ENCODE data around the gene ARPC2. TPM values are rescaled to one million over a fixed set of nuclear protein-coding genes. Genes with fewer than 3 reads are reported as not detected.
A peak's percentile ranks its signal among the peaks of the same experiment; 100 is the strongest.

The ARPC2 gene
- total and polyA plus RNA-seq, 7 donors: 235 to 517 (median 267) TPM

DNA sequence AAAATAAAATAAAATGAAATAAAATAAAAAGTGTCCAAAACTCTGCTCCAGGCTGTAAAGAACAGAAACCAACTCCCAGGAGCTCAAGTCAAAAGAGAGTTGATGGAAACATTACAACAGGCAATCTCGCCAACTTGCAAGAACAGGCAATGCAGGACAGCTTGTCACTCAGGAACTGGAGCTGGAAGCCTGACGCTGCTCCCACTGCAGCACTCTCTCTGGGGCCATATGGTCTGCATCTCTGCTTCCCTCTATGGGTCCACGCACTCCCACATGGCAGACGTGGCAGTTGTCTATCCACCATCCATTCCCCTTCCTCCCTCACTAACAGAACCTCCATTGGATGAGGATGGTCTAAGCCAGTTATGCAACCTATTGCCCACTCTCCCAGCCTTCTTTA is 23.3 kb upstream of the ARPC2 start:
- Histone ChIP-seq H3K4me1 (peaks cover 0 to 25% (median 21%) of the 10 kb centered on the region in 4 donors), H3K4me3 (no peak overlapping the region), H3K27me3 (no peaks in the 10 kb centered on the region), H3K27ac (peak overlapping the region in 2 of 4 donors; percentile 45 to 51), H3K36me3 (no peaks in the 10 kb centered on the region), H3K9me3 (no peaks in the 10 kb centered on the region)
- TF ChIP-seq, protein P1, sequence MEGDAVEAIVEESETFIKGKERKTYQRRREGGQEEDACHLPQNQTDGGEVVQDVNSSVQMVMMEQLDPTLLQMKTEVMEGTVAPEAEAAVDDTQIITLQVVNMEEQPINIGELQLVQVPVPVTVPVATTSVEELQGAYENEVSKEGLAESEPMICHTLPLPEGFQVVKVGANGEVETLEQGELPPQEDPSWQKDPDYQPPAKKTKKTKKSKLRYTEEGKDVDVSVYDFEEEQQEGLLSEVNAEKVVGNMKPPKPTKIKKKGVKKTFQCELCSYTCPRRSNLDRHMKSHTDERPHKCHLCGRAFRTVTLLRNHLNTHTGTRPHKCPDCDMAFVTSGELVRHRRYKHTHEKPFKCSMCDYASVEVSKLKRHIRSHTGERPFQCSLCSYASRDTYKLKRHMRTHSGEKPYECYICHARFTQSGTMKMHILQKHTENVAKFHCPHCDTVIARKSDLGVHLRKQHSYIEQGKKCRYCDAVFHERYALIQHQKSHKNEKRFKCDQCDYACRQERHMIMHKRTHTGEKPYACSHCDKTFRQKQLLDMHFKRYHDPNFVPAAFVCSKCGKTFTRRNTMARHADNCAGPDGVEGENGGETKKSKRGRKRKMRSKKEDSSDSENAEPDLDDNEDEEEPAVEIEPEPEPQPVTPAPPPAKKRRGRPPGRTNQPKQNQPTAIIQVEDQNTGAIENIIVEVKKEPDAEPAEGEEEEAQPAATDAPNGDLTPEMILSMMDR (IDR thresholded peaks at IDR 0.05): no peak
- intact Hi-C loops (cut with DNase I): no loop called here
- DNase-seq: no peak
- WGBS, 2 donors: 85 to 92% methylated on average over 4 of the region's 4 CpGs

DNA sequence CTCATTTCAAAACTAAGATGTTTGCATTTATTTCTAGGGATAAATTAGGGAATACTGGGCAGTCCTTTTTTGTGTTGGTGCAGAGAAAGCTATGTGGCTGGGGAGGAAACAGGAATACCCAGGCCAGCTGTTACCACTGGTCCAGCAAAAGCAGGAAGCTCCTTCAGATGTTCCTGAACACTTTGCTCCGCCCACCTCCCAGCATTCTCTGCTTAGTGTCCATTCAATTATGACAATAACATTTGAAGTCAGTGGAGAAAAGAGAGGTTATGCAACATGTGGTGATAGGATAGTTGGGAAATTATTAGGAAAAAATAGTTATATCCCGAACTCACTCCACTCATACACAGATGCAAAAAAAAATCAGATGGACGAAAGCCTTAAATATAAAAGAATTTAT is 22.1 kb upstream of the ARPC2 start:
- Histone ChIP-seq H3K27ac (no peak overlapping the region), H3K4me1 (peaks cover 0 to 23% (median 19%) of the 10 kb centered on the region in 4 donors), H3K4me3 (no peak overlapping the region), H3K27me3 (no peaks in the 10 kb centered on the region), H3K9me3 (no peaks in the 10 kb centered on the region), H3K36me3 (no peaks in the 10 kb centered on the region)
- TF ChIP-seq, protein P1 (IDR thresholded peaks at IDR 0.05): no peak
- no peak for TF ChIP-seq POLR2A (IDR thresholded peaks at IDR 0.05)
- no peak for TF ChIP-seq POLR2AphosphoS5 (IDR thresholded peaks at IDR 0.05)
- TF ChIP-seq EP300 (IDR thresholded peaks at IDR 0.05): no peak
- 92 to 94% methylated on average over 3 of the region's 3 CpGs for WGBS, 2 donors
- DNase-seq: no peak
- intact Hi-C loops (cut with DNase I): no loop called here

DNA sequence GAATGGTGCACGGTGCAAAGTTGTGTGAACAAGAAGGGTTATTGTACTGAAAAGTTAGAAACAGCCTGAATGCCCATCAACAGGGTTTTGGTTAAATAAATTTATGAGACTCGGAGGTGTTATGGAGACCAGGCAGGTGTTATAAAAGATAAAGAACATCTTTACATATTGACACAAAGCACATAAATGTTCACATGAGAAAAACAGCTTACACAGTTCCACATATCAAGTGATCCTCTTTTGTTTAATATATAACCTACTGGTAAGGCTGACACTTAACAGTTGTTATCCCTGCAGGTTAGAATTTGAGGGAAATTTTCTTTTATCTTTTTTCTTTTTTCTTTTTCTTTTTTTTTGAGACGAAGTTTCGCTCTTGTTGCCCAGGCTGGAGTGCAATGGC is 20.0 kb upstream of the ARPC2 start:
- Histone ChIP-seq H3K4me1 (peaks cover 0 to 20% (median 18%) of the 10 kb centered on the region in 4 donors), H3K27ac (no peak overlapping the region), H3K36me3 (no peaks in the 10 kb centered on the region), H3K9me3 (no peaks in the 10 kb centered on the region), H3K4me3 (no peak overlapping the region), H3K27me3 (no peaks in the 10 kb centered on the region)
- TF ChIP-seq EP300 (IDR thresholded peaks at IDR 0.05) (no peak), POLR2A (IDR thresholded peaks at IDR 0.05) (no peak)
- WGBS, 2 donors: 13 to 68% methylated on average over 4 of the region's 4 CpGs
- no peak for DNase-seq
- intact Hi-C loops (cut with DNase I): no loop called here

DNA sequence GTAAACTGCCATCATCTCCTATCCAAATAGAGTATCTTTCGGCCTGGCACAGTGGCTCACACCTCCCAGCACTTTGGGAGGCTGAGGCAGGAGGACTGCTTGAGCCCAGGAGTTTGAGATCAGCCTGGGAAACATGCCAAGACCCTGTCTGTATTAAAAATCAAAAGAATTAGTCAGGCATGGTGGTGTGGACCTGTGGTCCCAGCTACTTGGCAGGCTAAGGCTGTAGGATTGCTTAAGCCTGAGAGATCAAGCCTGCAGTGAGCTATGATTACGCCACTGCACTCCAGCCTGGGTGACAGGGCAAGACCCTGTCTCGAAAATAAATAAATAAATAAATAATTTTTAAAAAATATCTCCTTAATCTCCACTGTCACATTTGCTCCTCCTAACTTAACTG is 14.7 kb upstream of the ARPC2 start:
- WGBS, 2 donors: 88% methylated on average over 3 of the region's 3 CpGs
- Histone ChIP-seq H3K27me3 (no peaks in the 10 kb centered on the region), H3K36me3 (no peaks in the 10 kb centered on the region), H3K9me3 (no peaks in the 10 kb centered on the region), H3K27ac (no peak overlapping the region), H3K4me3 (no peak overlapping the region), H3K4me1 (no peaks in the 10 kb centered on the region)
- intact Hi-C loops (cut with DNase I): no loop called here
- no peak for TF ChIP-seq EP300 (IDR thresholded peaks at IDR 0.05)
- no peak for TF ChIP-seq POLR2AphosphoS5 (IDR thresholded peaks at IDR 0.05)
- DNase-seq: no peak

DNA sequence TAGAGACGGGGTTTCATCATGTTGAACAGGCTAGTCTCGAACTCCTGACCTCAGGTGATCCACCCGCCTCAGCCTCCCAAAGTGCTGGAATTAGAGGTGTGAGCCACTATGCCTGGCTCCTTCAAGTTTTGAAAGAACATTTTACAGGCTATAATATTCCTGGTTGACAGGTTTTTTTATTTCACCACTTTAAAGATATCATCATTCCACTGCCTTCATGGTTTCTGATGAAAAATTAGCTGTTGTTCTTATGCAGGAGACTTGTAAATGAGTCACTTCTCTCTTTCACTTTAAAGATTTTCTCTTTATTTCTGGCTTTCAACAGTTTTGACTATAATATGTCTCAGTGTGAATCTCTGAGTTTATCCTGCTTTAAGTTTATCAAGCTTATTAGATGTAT is 7.9 kb upstream of the ARPC2 start:
- Histone ChIP-seq H3K27ac (no peak overlapping the region), H3K4me1 (no peaks in the 10 kb centered on the region), H3K27me3 (no peaks in the 10 kb centered on the region), H3K4me3 (no peak overlapping the region), H3K36me3 (no peaks in the 10 kb centered on the region), H3K9me3 (peaks cover 0 to 2% (median 0%) of the 10 kb centered on the region in 4 donors)
- TF ChIP-seq POLR2AphosphoS5 (IDR thresholded peaks at IDR 0.05): no peak
- TF ChIP-seq, protein P1 (IDR thresholded peaks at IDR 0.05): no peak
- no peak for DNase-seq
- 97 to 98% methylated on average over 3 of the region's 3 CpGs for WGBS, 2 donors
- intact Hi-C loops (cut with DNase I): no loop called here

DNA sequence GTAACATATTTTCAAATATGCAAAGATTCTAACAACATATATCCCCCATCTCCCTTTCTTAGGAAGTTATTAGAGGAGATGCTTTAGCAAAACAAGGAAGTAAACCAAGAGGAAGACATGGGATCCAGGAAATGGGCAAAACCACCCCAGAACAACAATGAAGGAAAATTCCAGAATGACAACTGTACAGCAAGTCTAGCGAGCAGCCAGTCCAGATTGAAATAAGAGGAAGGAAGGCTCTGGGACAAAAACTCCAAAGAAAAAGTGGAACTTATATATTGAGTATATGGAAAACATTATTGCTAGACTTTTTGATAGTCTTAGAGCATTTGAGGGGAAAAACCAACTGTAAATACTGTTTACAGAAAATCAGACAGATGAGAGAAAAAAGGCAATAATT is 2.9 kb upstream of the ARPC2 start:
- no peak for DNase-seq
- H3K36me3 ChIP-seq: no peaks in the 10 kb centered on the region
- H3K4me1 ChIP-seq: peaks cover 0 to 20% (median 14%) of the 10 kb centered on the region in 4 donors
- TF ChIP-seq POLR2AphosphoS5 (IDR thresholded peaks at IDR 0.05) (no peak), EP300 (IDR thresholded peaks at IDR 0.05) (no peak), POLR2A (IDR thresholded peaks at IDR 0.05) (no peak)
- TF ChIP-seq, protein P1 (IDR thresholded peaks at IDR 0.05): no peak
- no peak overlapping the region for H3K27ac ChIP-seq
- intact Hi-C loops (cut with DNase I): no loop called here
- H3K4me3 ChIP-seq: no peak overlapping the region
- H3K9me3 ChIP-seq: no peaks in the 10 kb centered on the region
- H3K27me3 ChIP-seq: no peaks in the 10 kb centered on the region
- WGBS, 2 donors: 80 to 84% methylated on average over 1 of the region's 1 CpG
